GM23338 (cell line): ENCODE measurements around the gene BLOC1S5.

ENCODE experiments used
- CREB1 ChIP-seq: fragments of 250-450 bp; sonication (Bioruptor Pico); IDR thresholded peaks from 2 replicates; pipeline ENCODE4 v1.5.0; 2020; ENCODE audit warnings: low read depth, mild to moderate bottlenecking, moderate library complexity
- CTCF ChIP-seq, 2 experiments: fragments of 200-600 bp in 1 of 2; sonication (generic) in 1 of 2; conservative IDR thresholded peaks; 2 replicates each; pipeline versions ENCODE4 v1.5.1 to v1.6.1; 2016 to 2017; ENCODE audit warnings: antibody characterized with exemption in 2 of 2, low read depth in 2 of 2, mild to moderate bottlenecking in 2 of 2, moderate library complexity in 1 of 2
- EZH2 ChIP-seq: fragments of 200-600 bp; sonication (generic); IDR thresholded peaks from one replicate; pipeline ENCODE4 v1.8.0; 2017; ENCODE audit warnings: antibody characterized with exemption, mild to moderate bottlenecking, low read depth; ENCODE audit not compliant: unreplicated experiment
- EZH2phosphoT487 ChIP-seq: fragments of 200-600 bp; sonication (generic); IDR thresholded peaks from one replicate; pipeline ENCODE4 v1.8.1; 2018; ENCODE audit warnings: antibody characterized with exemption; ENCODE audit not compliant: unreplicated experiment
- JUNB ChIP-seq: IDR thresholded peaks from one replicate; pipeline ENCODE4 v1.6.1; 2016; ENCODE audit warnings: antibody characterized with exemption; ENCODE audit not compliant: unreplicated experiment
- NANOG ChIP-seq: IDR thresholded peaks from 2 replicates; pipeline ENCODE4 v1.6.1; 2016; ENCODE audit warnings: antibody characterized with exemption, borderline replicate concordance
- POLR2AphosphoS5 ChIP-seq: IDR thresholded peaks from 2 replicates; pipeline ENCODE4 v1.6.1; 2016; ENCODE audit warnings: antibody characterized with exemption, low read depth
- REST ChIP-seq: IDR thresholded peaks from one replicate; pipeline ENCODE4 v1.6.1; 2018; ENCODE audit warnings: antibody characterized with exemption; ENCODE audit not compliant: unreplicated experiment
- STAT1 ChIP-seq: IDR thresholded peaks from one replicate; pipeline ENCODE4 v1.6.1; 2016; ENCODE audit warnings: antibody characterized with exemption; ENCODE audit not compliant: unreplicated experiment
- ZNF114 ChIP-seq: fragments of 250-450 bp; sonication (Bioruptor Pico); IDR thresholded peaks from 2 replicates; pipeline ENCODE4 v1.5.0; 2020; ENCODE audit warnings: mild to moderate bottlenecking, moderate library complexity

- TF ChIP-seq CTCF (conservative IDR thresholded peaks at IDR 0.05; ENCODE audit: low read depth in 2 of 2) (no peak), REST (no peak), POLR2AphosphoS5 (no peak), EZH2 (no peak), EZH2phosphoT487 (no peak), NANOG (no peak), CREB1 (CRISPR knock-in tag) (no peak), JUNB (no peak), STAT1 (no peak), ZNF114 (CRISPR knock-in tag) (no peak)
These were observed 37.4 kb downstream of the BLOC1S5 start for GRCh38 chr6:8026800-8027199.
